ENCODE measurements around the gene CNNM4.

- TF ChIP-seq POLR2AphosphoS5 (IDR thresholded peaks at IDR 0.05) (no peak), POLR2A (IDR thresholded peaks at IDR 0.05) (no peak), CTCF (IDR thresholded peaks at IDR 0.05) (no peak)
Observed at GRCh38 chr2:96809216-96809882, 48.6 kb downstream of the CNNM4 start.
